ENCODE measurements around the gene SLC12A1. TPM values are rescaled to one million over a fixed set of nuclear protein-coding genes. Genes with fewer than 3 reads are reported as not detected.

Gene SLC12A1
- polyA plus RNA-seq, 1 of the 3 experiments (the other 2 are of a cell fraction) = not detected

GRCh38 chr15:48265135-48265534 is 59.0 kb downstream of the SLC12A1 start:
- Histone ChIP-seq H4K20me1 (ENCODE audit: insufficient read depth) (no peaks in the 10 kb centered on the region), H3K9me2 (no peaks in the 10 kb centered on the region), H3K9ac (no peak overlapping the region), H3K4me2 (no peak overlapping the region), H3K36me3 (replicated peaks in 1 of 2; ENCODE audit: control insufficient read depth in 1 of 2, insufficient read depth in 2 of 2, low read length in 1 of 2) (no peaks in the 10 kb centered on the region), H3K4me3 (ENCODE audit: low read depth in 2 of 2, low read length in 1 of 2) (no peak overlapping the region), H3K79me2 (ENCODE audit: insufficient read depth) (no peaks in the 10 kb centered on the region), H3K9me3 (no peaks in the 10 kb centered on the region), H3K27ac (ENCODE audit: low read depth in 2 of 2, low read length in 1 of 2) (no peak overlapping the region), H2AFZ (ENCODE audit: low read depth) (no peak overlapping the region), H3F3A (replicated peaks; ENCODE audit: insufficient read depth) (no peaks in the 10 kb centered on the region), H3K4me1 (ENCODE audit: control insufficient read depth in 1 of 2, insufficient read depth in 2 of 2, low read depth in 1 of 2, low read length in 1 of 2) (no peaks in the 10 kb centered on the region), H3K27me3 (ENCODE audit: insufficient read depth) (no peaks in the 10 kb centered on the region)
- TF ChIP-seq YY1 (IDR thresholded peaks at IDR 0.05; ENCODE audit: low read depth) = no peak
- no peak for TF ChIP-seq GABPA (IDR thresholded peaks at IDR 0.05; ENCODE audit: low read depth)
- no peak for TF ChIP-seq IRF3 (IDR thresholded peaks at IDR 0.05; ENCODE audit: low read depth, low read length)
- no peak for TF ChIP-seq FOXM1 (IDR thresholded peaks at IDR 0.05; ENCODE audit: low read depth)
- no peak for TF ChIP-seq MEF2A (IDR thresholded peaks at IDR 0.05; ENCODE audit: borderline replicate concordance, low read depth)
- TF ChIP-seq SIN3A (IDR thresholded peaks at IDR 0.05; ENCODE audit: borderline replicate concordance, low read depth, low read length) = no peak
- TF ChIP-seq SMC3 (IDR thresholded peaks at IDR 0.05; ENCODE audit: low read depth, low read length) = no peak
- TF ChIP-seq ELF1 (IDR thresholded peaks at IDR 0.05) = no peak
- ChIA-PET CTCF (no interaction called here), POLR2A (no interaction called here)
- no peak for DNase-seq
- WGBS (ENCODE audit: low lambda C conversion rate) = 10% methylated on average over 1 of the region's 1 CpG

GRCh38 chr15:48266024-48266689 is 60.1 kb downstream of the SLC12A1 start:
- 41% methylated on average over 4 of the region's 4 CpGs for WGBS (ENCODE audit: low lambda C conversion rate)

More at GRCh38 chr15:48266024-48266689, 60.1 kb downstream of the SLC12A1 start:
- no peaks in the 10 kb centered on the region for H3K36me3 ChIP-seq (replicated peaks in 1 of 2; ENCODE audit: control insufficient read depth in 1 of 2, insufficient read depth in 2 of 2, low read length in 1 of 2)
- ChIA-PET POLR2A (no interaction called here), CTCF (interaction anchor here (1.0 kb wide), 1 partner anchor 19 kb away, joined by 4 read pairs; no protein-coding TSS in a partner anchor)
- H3K9me3 ChIP-seq = no peaks in the 10 kb centered on the region
- H2AFZ ChIP-seq (ENCODE audit: low read depth) = no peak overlapping the region
- TF ChIP-seq NFIC (IDR thresholded peaks at IDR 0.05; ENCODE audit: borderline replicate concordance) = no peak
- TF ChIP-seq RAD21 (IDR thresholded peaks at IDR 0.05; ENCODE audit: low read length) = no peak
- TF ChIP-seq YY1 (IDR thresholded peaks at IDR 0.05; ENCODE audit: low read depth) = no peak
- TF ChIP-seq ZBTB33 (IDR thresholded peaks at IDR 0.05; ENCODE audit: borderline replicate concordance, low read depth) = no peak
- TF ChIP-seq FOXJ3 (CRISPR knock-in tag; IDR thresholded peaks at IDR 0.05) = no peak
- no peak for TF ChIP-seq FOXM1 (IDR thresholded peaks at IDR 0.05; ENCODE audit: low read depth)
- no peak for TF ChIP-seq RCOR1 (IDR thresholded peaks at IDR 0.05; ENCODE audit: low read length)
- TF ChIP-seq PBX3 (IDR thresholded peaks at IDR 0.05) = no peak
- TF ChIP-seq GABPA (IDR thresholded peaks at IDR 0.05; ENCODE audit: low read depth) = no peak
- no peak for TF ChIP-seq MAX (IDR thresholded peaks at IDR 0.05; ENCODE audit: low read depth)
- no peak overlapping the region for H3K27ac ChIP-seq (ENCODE audit: low read depth in 2 of 2, low read length in 1 of 2)
- H3F3A ChIP-seq (replicated peaks; ENCODE audit: insufficient read depth) = no peaks in the 10 kb centered on the region
- no peaks in the 10 kb centered on the region for H3K9me2 ChIP-seq
- H4K20me1 ChIP-seq (ENCODE audit: insufficient read depth) = no peaks in the 10 kb centered on the region
- H3K4me3 ChIP-seq (ENCODE audit: low read depth in 2 of 2, low read length in 1 of 2) = no peak overlapping the region
- H3K4me2 ChIP-seq = no peak overlapping the region
- H3K4me1 ChIP-seq (ENCODE audit: control insufficient read depth in 1 of 2, insufficient read depth in 2 of 2, low read depth in 1 of 2, low read length in 1 of 2) = no peaks in the 10 kb centered on the region
- H3K79me2 ChIP-seq (ENCODE audit: insufficient read depth) = no peaks in the 10 kb centered on the region
- H3K27me3 ChIP-seq (ENCODE audit: insufficient read depth) = no peaks in the 10 kb centered on the region
- DNase-seq = no peak
- no peak overlapping the region for H3K9ac ChIP-seq
